ENCODE measurements around the gene LSM14B.

LSM14B gene

GRCh38 chr20:62159052-62159451 is 36.8 kb downstream of the LSM14B start:
- DNase-seq (ENCODE audit: extremely low spot score, insufficient read length, low read depth) (no peak), FAIRE-seq (no peak)

GRCh38 chr20:62159839-62160238 is 37.6 kb downstream of the LSM14B start:
- FAIRE-seq, result no peak
- no peak for DNase-seq (ENCODE audit: extremely low spot score, insufficient read length, low read depth)

- no peak for FAIRE-seq
- no peak for DNase-seq (ENCODE audit: extremely low spot score, insufficient read length, low read depth)
Measured at GRCh38 chr20:62160253-62160652, 38.0 kb downstream of the LSM14B start.

GRCh38 chr20:62160876-62161275 is 38.6 kb downstream of the LSM14B start:
- FAIRE-seq, result no peak
- DNase-seq (ENCODE audit: extremely low spot score, insufficient read length, low read depth), result no peak

- no peak for FAIRE-seq
Measured at GRCh38 chr20:62161347-62161746, 39.1 kb downstream of the LSM14B start.

GRCh38 chr20:62162765-62163484 is 40.6 kb downstream of the LSM14B start:
- no peak for FAIRE-seq
- no peak for DNase-seq (ENCODE audit: extremely low spot score, insufficient read length, low read depth)

More at GRCh38 chr20:62161347-62161746, 39.1 kb downstream of the LSM14B start:
- no peak for DNase-seq (ENCODE audit: extremely low spot score, insufficient read length, low read depth)

GRCh38 chr20:62163485-62163865 is 41.2 kb downstream of the LSM14B start:
- no peak for DNase-seq (ENCODE audit: extremely low spot score, insufficient read length, low read depth)
- FAIRE-seq, result no peak

GRCh38 chr20:62163986-62164762 is 41.9 kb downstream of the LSM14B start:
- no peak for DNase-seq (ENCODE audit: extremely low spot score, insufficient read length, low read depth)
- FAIRE-seq, result no peak

- FAIRE-seq, result no peak
- no peak for DNase-seq (ENCODE audit: extremely low spot score, insufficient read length, low read depth)
Measured at GRCh38 chr20:62164879-62165761, 42.8 kb downstream of the LSM14B start.

- no peak for FAIRE-seq
- no peak for DNase-seq (ENCODE audit: extremely low spot score, insufficient read length, low read depth)
Measured at GRCh38 chr20:62165762-62166399, 43.6 kb downstream of the LSM14B start.

GRCh38 chr20:62167474-62167873 is 45.2 kb downstream of the LSM14B start:
- FAIRE-seq (no peak), DNase-seq (ENCODE audit: extremely low spot score, insufficient read length, low read depth) (no peak)

GRCh38 chr20:62168061-62168460 is 45.8 kb downstream of the LSM14B start:
- FAIRE-seq (no peak), DNase-seq (ENCODE audit: extremely low spot score, insufficient read length, low read depth) (no peak)

- DNase-seq (ENCODE audit: extremely low spot score, insufficient read length, low read depth) (no peak), FAIRE-seq (no peak)
Measured at GRCh38 chr20:62168890-62169435, 46.7 kb downstream of the LSM14B start.

GRCh38 chr20:62170536-62170935 is 48.3 kb downstream of the LSM14B start:
- DNase-seq (ENCODE audit: extremely low spot score, insufficient read length, low read depth), result no peak
- FAIRE-seq, result no peak

- FAIRE-seq, result no peak
- no peak for DNase-seq (ENCODE audit: extremely low spot score, insufficient read length, low read depth)
Measured at GRCh38 chr20:62171245-62171644, 49.0 kb downstream of the LSM14B start.

GRCh38 chr20:62172666-62173065 is 50.4 kb downstream of the LSM14B start:
- DNase-seq (ENCODE audit: extremely low spot score, insufficient read length, low read depth) (no peak), FAIRE-seq (no peak)

- DNase-seq (ENCODE audit: extremely low spot score, insufficient read length, low read depth) (no peak), FAIRE-seq (no peak)
Measured at GRCh38 chr20:62174021-62174804, 51.9 kb downstream of the LSM14B start.

GRCh38 chr20:62174870-62175624 is 52.8 kb downstream of the LSM14B start:
- no peak for DNase-seq (ENCODE audit: extremely low spot score, insufficient read length, low read depth)
- FAIRE-seq, result no peak

Data from GM18507 (cell line).